Subcutaneous abdominal adipose tissue (tissue), 5 donors: Measurements from ENCODE around the gene TTLL1.
A peak's percentile ranks its signal among the peaks of the same experiment; 100 is the strongest.

Source experiments
- H3K27ac ChIP-seq: one replicate; pipeline ENCODE4 v1.7.0; 2013; ENCODE audit warnings: low read depth, mild to moderate bottlenecking, inconsistent platforms, low read length, moderate library complexity
- H3K27me3 ChIP-seq, 5 donors: one replicate each; pipeline ENCODE4 v1.7.0; 2013; ENCODE audit warnings: low read length in 5 of 5, inconsistent platforms in 1 of 5; ENCODE audit not compliant: control insufficient read depth in 5 of 5, insufficient read depth in 4 of 5
- H3K36me3 ChIP-seq, 5 donors: one replicate each; pipeline ENCODE4 v1.7.0; 2013; ENCODE audit warnings: low read length in 5 of 5; ENCODE audit not compliant: control insufficient read depth in 5 of 5, insufficient read depth in 5 of 5
- H3K4me1 ChIP-seq, 5 donors: one replicate each; pipeline ENCODE4 v1.7.0; 2013; ENCODE audit warnings: low read length in 5 of 5, mild to moderate bottlenecking in 3 of 5, moderate library complexity in 1 of 5; ENCODE audit not compliant: control insufficient read depth in 5 of 5, insufficient read depth in 5 of 5
- H3K4me3 ChIP-seq, 5 donors: one replicate each; pipeline ENCODE4 v1.7.0; 2013; ENCODE audit warnings: low read length in 5 of 5, low read depth in 1 of 5
- H3K9ac ChIP-seq, 5 donors: one replicate each; pipeline ENCODE4 v1.7.0; 2013; ENCODE audit warnings: low read length in 5 of 5, mild to moderate bottlenecking in 4 of 5, moderate library complexity in 3 of 5
- H3K9me3 ChIP-seq, 5 donors: one replicate each; pipeline ENCODE4 v1.7.0; 2013; ENCODE audit warnings: low read length in 5 of 5; ENCODE audit not compliant: control insufficient read depth in 5 of 5
- donor health status: healthy.
- donor health status: healthy.
- donor health status: healthy.
- donor health status: healthy.
- donor health status: healthy.

Gene TTLL1

GRCh38 chr22:43096420-43096819 lies 7.2 kb upstream of the TTLL1 start:
- H3K4me3 ChIP-seq: no peak overlapping the region
- H3K4me1 ChIP-seq: no peaks in the 10 kb centered on the region
- H3K9ac ChIP-seq: no peak overlapping the region
- no peak overlapping the region for H3K27ac ChIP-seq
- peaks cover 0 to 10% (median 6%) of the 10 kb centered on the region in 5 donors for H3K9me3 ChIP-seq
- no peaks in the 10 kb centered on the region for H3K36me3 ChIP-seq
- no peaks in the 10 kb centered on the region for H3K27me3 ChIP-seq

GRCh38 chr22:43094551-43094950 lies 5.4 kb upstream of the TTLL1 start:
- Histone ChIP-seq H3K4me1 (peaks cover 0 to 4% (median 2%) of the 10 kb centered on the region in 5 donors), H3K4me3 (no peak overlapping the region), H3K27ac (no peak overlapping the region), H3K9me3 (peaks cover 0 to 10% (median 6%) of the 10 kb centered on the region in 5 donors), H3K27me3 (no peaks in the 10 kb centered on the region), H3K36me3 (no peaks in the 10 kb centered on the region), H3K9ac (no peak overlapping the region)

- Histone ChIP-seq H3K9ac (no peak overlapping the region), H3K9me3 (peaks cover 0 to 10% (median 6%) of the 10 kb centered on the region in 5 donors), H3K27me3 (no peaks in the 10 kb centered on the region), H3K4me1 (peaks cover 0 to 6% (median 5%) of the 10 kb centered on the region in 5 donors), H3K4me3 (no peak overlapping the region), H3K36me3 (no peaks in the 10 kb centered on the region), H3K27ac (no peak overlapping the region)
Observed at GRCh38 chr22:43094085-43094484, 4.9 kb upstream of the TTLL1 start.

GRCh38 chr22:43092085-43092484 lies 2.9 kb upstream of the TTLL1 start:
- no peak overlapping the region for H3K27ac ChIP-seq
- H3K27me3 ChIP-seq: no peaks in the 10 kb centered on the region
- peaks cover 2 to 13% (median 11%) of the 10 kb centered on the region in 5 donors for H3K4me1 ChIP-seq

GRCh38 chr22:43090130-43090789 lies 1.1 kb upstream of the TTLL1 start:
- Histone ChIP-seq H3K9me3 (no peaks in the 10 kb centered on the region), H3K36me3 (peaks cover 0 to 2% (median 0%) of the 10 kb centered on the region in 5 donors), H3K9ac (no peak overlapping the region), H3K4me1 (peaks cover 2 to 13% (median 11%) of the 10 kb centered on the region in 5 donors), H3K27me3 (no peaks in the 10 kb centered on the region), H3K4me3 (no peak overlapping the region), H3K27ac (no peak overlapping the region)

More at GRCh38 chr22:43092085-43092484, 2.9 kb upstream of the TTLL1 start:
- H3K9ac ChIP-seq: no peak overlapping the region
- H3K4me3 ChIP-seq: no peak overlapping the region
- H3K36me3 ChIP-seq: no peaks in the 10 kb centered on the region
- H3K9me3 ChIP-seq: peaks cover 0 to 9% (median 5%) of the 10 kb centered on the region in 5 donors

GRCh38 chr22:43088627-43088983 lies 586 bp downstream of the TTLL1 start:
- H3K27ac ChIP-seq: no peak overlapping the region
- H3K27me3 ChIP-seq: no peaks in the 10 kb centered on the region
- no peaks in the 10 kb centered on the region for H3K9me3 ChIP-seq
- peak overlapping the region; percentile 79 to 94 (median 83) for H3K4me3 ChIP-seq
- peaks cover 2 to 13% (median 11%) of the 10 kb centered on the region in 5 donors for H3K4me1 ChIP-seq
- H3K36me3 ChIP-seq: peaks cover 0 to 2% (median 0%) of the 10 kb centered on the region in 5 donors
- peak overlapping the region in 3 of 5 donors; percentile 40 to 71 (median 70) for H3K9ac ChIP-seq

- no peaks in the 10 kb centered on the region for H3K9me3 ChIP-seq
- no peak overlapping the region for H3K4me3 ChIP-seq
- H3K9ac ChIP-seq: no peak overlapping the region
- H3K36me3 ChIP-seq: peaks cover 0 to 2% (median 0%) of the 10 kb centered on the region in 5 donors
- no peak overlapping the region for H3K27ac ChIP-seq
- peaks cover 2 to 13% (median 11%) of the 10 kb centered on the region in 5 donors for H3K4me1 ChIP-seq
- H3K27me3 ChIP-seq: no peaks in the 10 kb centered on the region
Observed at GRCh38 chr22:43085658-43086606, 3.3 kb downstream of the TTLL1 start.

GRCh38 chr22:43081968-43082367 lies 7.2 kb downstream of the TTLL1 start:
- peaks cover 0 to 2% (median 0%) of the 10 kb centered on the region in 5 donors for H3K4me1 ChIP-seq
- no peak overlapping the region for H3K9ac ChIP-seq
- H3K36me3 ChIP-seq: peaks cover 0 to 5% (median 0%) of the 10 kb centered on the region in 5 donors
- H3K27me3 ChIP-seq: no peaks in the 10 kb centered on the region
- no peak overlapping the region for H3K27ac ChIP-seq
- no peaks in the 10 kb centered on the region for H3K9me3 ChIP-seq
- no peak overlapping the region for H3K4me3 ChIP-seq

- Histone ChIP-seq H3K27ac (no peak overlapping the region), H3K9me3 (no peaks in the 10 kb centered on the region), H3K9ac (no peak overlapping the region), H3K4me3 (no peak overlapping the region), H3K36me3 (peaks cover 0 to 3% (median 0%) of the 10 kb centered on the region in 5 donors), H3K27me3 (no peaks in the 10 kb centered on the region), H3K4me1 (peaks cover 0 to 2% (median 0%) of the 10 kb centered on the region in 5 donors)
Observed at GRCh38 chr22:43080616-43081015, 8.6 kb downstream of the TTLL1 start.

GRCh38 chr22:43079742-43080141 lies 9.4 kb downstream of the TTLL1 start:
- Histone ChIP-seq H3K36me3 (peaks cover 0 to 8% (median 2%) of the 10 kb centered on the region in 5 donors), H3K9me3 (no peaks in the 10 kb centered on the region), H3K27me3 (no peaks in the 10 kb centered on the region), H3K4me3 (no peak overlapping the region), H3K27ac (no peak overlapping the region), H3K9ac (no peak overlapping the region), H3K4me1 (peaks cover 0 to 2% (median 0%) of the 10 kb centered on the region in 5 donors)
